Left colon (tissue), 2 donors: Measurements from ENCODE around the gene CCDC18. TPM values are rescaled to one million over a fixed set of nuclear protein-coding genes. Genes with fewer than 3 reads are reported as not detected.

Experiments
- total RNA-seq, 2 donors: library from RNA; stranded (reverse); fragmentation: NEBNext Ultra II Directional; extraction: Animal tissue kit (Norgen Biotek cat#: 25700); gene quantifications; one replicate each; pipeline ENCODE4 v1.2.1, GENCODE V29; 2021
- donor health status: DM: no; HTN: no; CAD: no.
- donor health status: DM: yes; HTN: yes; CAD: no.

The CCDC18 gene
- total RNA-seq, 2 donors from 2014 or later: 4.5 to 6.1 TPM

Other genes starting within 250 kb of the CCDC18 start
- gene DIPK1A, start 219.3 kb upstream of the CCDC18 start, total RNA-seq: 10 to 100 TPM; 14.0 to 16.5 TPM
- gene MTF2, start 101.4 kb upstream of the CCDC18 start, total RNA-seq: 10 to 100 TPM; 24.4 to 26.3 TPM
- gene TMED5, start 311 bp upstream of the CCDC18 start, total RNA-seq: 10 to 100 TPM; 55.2 to 62.5 TPM
- 10 to 100 TPM; 45.1 to 53.0 TPM for gene DR1, start 165.2 kb downstream of the CCDC18 start, total RNA-seq